ENCODE results near the gene HEXIM1. TPM values are rescaled to one million over a fixed set of nuclear protein-coding genes. Genes with fewer than 3 reads are reported as not detected.

The HEXIM1 gene
- total RNA-seq, 1 experiment from 2014 or later = 4.6 TPM

- DNase-seq = peak; percentile 59
- no peaks in the 10 kb centered on the region for H3K27me3 ChIP-seq (ENCODE audit: control insufficient read depth, insufficient read depth, low read length)
Observed at GRCh38 chr17:45108595-45109521, 39.4 kb upstream of the HEXIM1 start.

GRCh38 chr17:45110676-45111611 lies 37.3 kb upstream of the HEXIM1 start:
- Histone ChIP-seq H3K36me3 (replicated peaks; ENCODE audit: control insufficient read depth, insufficient read depth, low read length) (peaks cover 16% of the 10 kb centered on the region), H3K27me3 (ENCODE audit: control insufficient read depth, insufficient read depth, low read length) (no peaks in the 10 kb centered on the region), H3K4me3 (ENCODE audit: insufficient read depth, low read depth, low read length) (no peak overlapping the region)
- DNase-seq = no peak

More at GRCh38 chr17:45108595-45109521, 39.4 kb upstream of the HEXIM1 start:
- peaks cover 33% of the 10 kb centered on the region for H3K36me3 ChIP-seq (replicated peaks; ENCODE audit: control insufficient read depth, insufficient read depth, low read length)
- no peak overlapping the region for H3K4me3 ChIP-seq (ENCODE audit: insufficient read depth, low read depth, low read length)

- DNase-seq = no peak
- Histone ChIP-seq H3K4me3 (ENCODE audit: insufficient read depth, low read depth, low read length) (no peak overlapping the region), H3K27me3 (ENCODE audit: control insufficient read depth, insufficient read depth, low read length) (no peaks in the 10 kb centered on the region), H3K36me3 (replicated peaks; ENCODE audit: control insufficient read depth, insufficient read depth, low read length) (peaks cover 8% of the 10 kb centered on the region)
Observed at GRCh38 chr17:45111850-45112249, 36.4 kb upstream of the HEXIM1 start.

GRCh38 chr17:45112559-45113423 lies 35.5 kb upstream of the HEXIM1 start:
- Histone ChIP-seq H3K27me3 (ENCODE audit: control insufficient read depth, insufficient read depth, low read length) (no peaks in the 10 kb centered on the region), H3K36me3 (replicated peaks; ENCODE audit: control insufficient read depth, insufficient read depth, low read length) (peaks cover 1% of the 10 kb centered on the region; the same call in 1 of the 2 replicates), H3K4me3 (ENCODE audit: insufficient read depth, low read depth, low read length) (no peak overlapping the region)
- peak; percentile 61 for DNase-seq

- DNase-seq = no peak
- Histone ChIP-seq H3K36me3 (replicated peaks; ENCODE audit: control insufficient read depth, insufficient read depth, low read length) (0 out of 2 replicates have a peak, but pooled peaks cover 1% of the 10 kb centered on the region), H3K4me3 (ENCODE audit: insufficient read depth, low read depth, low read length) (no peak overlapping the region), H3K27me3 (ENCODE audit: control insufficient read depth, insufficient read depth, low read length) (no peaks in the 10 kb centered on the region)
Observed at GRCh38 chr17:45113424-45113754, 34.9 kb upstream of the HEXIM1 start.

- Histone ChIP-seq H3K27me3 (ENCODE audit: control insufficient read depth, insufficient read depth, low read length) (no peaks in the 10 kb centered on the region), H3K4me3 (ENCODE audit: insufficient read depth, low read depth, low read length) (no peak overlapping the region), H3K36me3 (replicated peaks; ENCODE audit: control insufficient read depth, insufficient read depth, low read length) (no peaks in the 10 kb centered on the region)
- DNase-seq = peak; percentile 76
Observed at GRCh38 chr17:45114117-45114932, 34.0 kb upstream of the HEXIM1 start.

- DNase-seq = no peak
- H3K27me3 ChIP-seq (ENCODE audit: control insufficient read depth, insufficient read depth, low read length) = no peaks in the 10 kb centered on the region
- peaks cover under 1% of the 10 kb centered on the region; the same call in 1 of the 2 replicates for H3K36me3 ChIP-seq (replicated peaks; ENCODE audit: control insufficient read depth, insufficient read depth, low read length)
- no peak overlapping the region for H3K4me3 ChIP-seq (ENCODE audit: insufficient read depth, low read depth, low read length)
Observed at GRCh38 chr17:45115015-45115625, 33.2 kb upstream of the HEXIM1 start.

- peaks cover 1% of the 10 kb centered on the region; the same call in 1 of the 2 replicates for H3K36me3 ChIP-seq (replicated peaks; ENCODE audit: control insufficient read depth, insufficient read depth, low read length)
- no peaks in the 10 kb centered on the region for H3K27me3 ChIP-seq (ENCODE audit: control insufficient read depth, insufficient read depth, low read length)
- no peak overlapping the region for H3K4me3 ChIP-seq (ENCODE audit: insufficient read depth, low read depth, low read length)
- DNase-seq = no peak
Observed at GRCh38 chr17:45115871-45116270, 32.4 kb upstream of the HEXIM1 start.

- peak; percentile 67 for DNase-seq
- H3K27me3 ChIP-seq (ENCODE audit: control insufficient read depth, insufficient read depth, low read length) = no peaks in the 10 kb centered on the region
- H3K36me3 ChIP-seq (replicated peaks; ENCODE audit: control insufficient read depth, insufficient read depth, low read length) = peaks cover 1% of the 10 kb centered on the region; the same call in 1 of the 2 replicates
- H3K4me3 ChIP-seq (ENCODE audit: insufficient read depth, low read depth, low read length) = no peak overlapping the region
Observed at GRCh38 chr17:45116434-45117016, 31.8 kb upstream of the HEXIM1 start.

- Histone ChIP-seq H3K4me3 (ENCODE audit: insufficient read depth, low read depth, low read length) (no peak overlapping the region), H3K27me3 (ENCODE audit: control insufficient read depth, insufficient read depth, low read length) (no peaks in the 10 kb centered on the region), H3K36me3 (replicated peaks; ENCODE audit: control insufficient read depth, insufficient read depth, low read length) (peaks cover 1% of the 10 kb centered on the region; the same call in 1 of the 2 replicates)
- DNase-seq = no peak
Observed at GRCh38 chr17:45117334-45117733, 30.9 kb upstream of the HEXIM1 start.

GRCh38 chr17:45117848-45118646 lies 30.2 kb upstream of the HEXIM1 start:
- no peak for DNase-seq
- Histone ChIP-seq H3K4me3 (ENCODE audit: insufficient read depth, low read depth, low read length) (no peak overlapping the region), H3K27me3 (ENCODE audit: control insufficient read depth, insufficient read depth, low read length) (no peaks in the 10 kb centered on the region), H3K36me3 (replicated peaks; ENCODE audit: control insufficient read depth, insufficient read depth, low read length) (peaks cover 1% of the 10 kb centered on the region; the same call in 1 of the 2 replicates)

- peaks cover 1% of the 10 kb centered on the region; the same call in 1 of the 2 replicates for H3K36me3 ChIP-seq (replicated peaks; ENCODE audit: control insufficient read depth, insufficient read depth, low read length)
- no peaks in the 10 kb centered on the region for H3K27me3 ChIP-seq (ENCODE audit: control insufficient read depth, insufficient read depth, low read length)
- no peak overlapping the region for H3K4me3 ChIP-seq (ENCODE audit: insufficient read depth, low read depth, low read length)
- DNase-seq = no peak
Observed at GRCh38 chr17:45118691-45119090, 29.6 kb upstream of the HEXIM1 start.
